Hepatic stellate cell (primary cell): ENCODE measurements around the gene KRT1.
"Not testable (repeated sequence)": the region's sequence is repeated elsewhere in the genome, so short reads cannot be mapped to it uniquely, and the experiment has no call there.

ENCODE experiments used
- DNase-seq: peaks from one replicate; pipeline ENCODE4 v3.0.0; 2011; ENCODE audit warnings: low spot score

KRT1 gene

GRCh38 chr12:52681526-52682380, 1.5 kb upstream of the KRT1 start:
- DNase-seq, result no peak

DNA sequence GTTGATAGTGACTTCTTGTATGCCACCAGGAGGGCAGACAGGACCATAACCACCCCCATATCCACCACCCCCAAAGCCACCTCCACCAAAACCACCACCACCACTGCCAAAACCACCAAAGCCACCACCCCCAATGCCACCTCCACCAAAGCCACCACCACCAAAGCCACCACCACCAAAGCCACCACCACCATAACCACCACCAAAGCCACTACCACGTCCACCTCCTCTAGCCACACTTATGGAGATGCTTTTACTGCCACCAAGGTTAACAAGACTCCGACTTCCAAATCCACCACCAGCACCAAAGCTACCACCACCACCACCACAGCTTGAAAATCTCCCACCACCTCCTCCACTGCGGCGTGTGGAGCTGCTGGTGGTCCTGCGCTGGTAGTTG, 332 bp downstream of the KRT1 start:
- DNase-seq, result no peak

GRCh38 chr12:52677671-52678070, 2.5 kb downstream of the KRT1 start:
- no peak for DNase-seq

GRCh38 chr12:52677126-52677525, 3.1 kb downstream of the KRT1 start:
- no peak for DNase-seq

DNA sequence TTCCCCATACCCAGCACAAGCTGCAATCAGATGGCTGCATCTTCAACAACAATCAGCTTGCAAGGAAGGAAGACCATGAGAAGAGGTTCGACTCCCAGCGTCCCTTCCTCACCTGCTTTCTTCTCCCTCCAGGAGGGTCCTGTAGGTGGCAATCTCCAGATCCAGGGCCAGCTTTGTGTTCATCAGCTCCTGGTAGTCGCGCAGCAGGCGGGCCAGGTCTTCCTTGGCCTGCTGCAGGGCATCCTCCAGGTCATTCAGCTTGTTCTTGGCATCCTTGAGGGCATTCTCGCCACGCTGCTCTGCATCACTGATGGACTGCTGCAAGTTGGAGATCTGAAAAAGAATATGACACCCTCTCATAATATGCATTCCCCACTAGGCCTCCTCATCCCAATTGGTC, 4.0 kb downstream of the KRT1 start:
- DNase-seq, result no peak

DNA sequence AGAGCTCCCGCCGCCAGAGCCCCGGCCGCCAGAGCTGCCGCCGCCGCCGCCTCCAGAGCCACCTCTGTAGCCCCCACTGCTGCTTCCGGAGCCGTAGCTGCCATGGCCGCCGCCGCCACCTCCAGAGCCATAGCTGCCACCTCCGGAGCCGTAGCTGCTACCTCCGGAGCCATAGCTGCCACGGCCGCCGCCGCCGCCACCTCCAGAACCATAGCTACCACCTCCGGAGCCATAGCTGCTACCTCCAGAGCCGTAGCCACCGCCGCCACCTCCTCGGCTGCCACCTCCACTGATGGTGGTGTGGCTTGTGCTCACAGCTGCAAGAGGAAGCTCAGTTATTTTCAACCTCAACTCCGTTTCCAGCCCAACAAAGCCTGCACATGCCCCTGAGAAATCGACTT, 4.9 kb downstream of the KRT1 start:
- no peak for DNase-seq

- no peak for DNase-seq
Measured at GRCh38 chr12:52674433-52674775, 5.8 kb downstream of the KRT1 start.

DNA sequence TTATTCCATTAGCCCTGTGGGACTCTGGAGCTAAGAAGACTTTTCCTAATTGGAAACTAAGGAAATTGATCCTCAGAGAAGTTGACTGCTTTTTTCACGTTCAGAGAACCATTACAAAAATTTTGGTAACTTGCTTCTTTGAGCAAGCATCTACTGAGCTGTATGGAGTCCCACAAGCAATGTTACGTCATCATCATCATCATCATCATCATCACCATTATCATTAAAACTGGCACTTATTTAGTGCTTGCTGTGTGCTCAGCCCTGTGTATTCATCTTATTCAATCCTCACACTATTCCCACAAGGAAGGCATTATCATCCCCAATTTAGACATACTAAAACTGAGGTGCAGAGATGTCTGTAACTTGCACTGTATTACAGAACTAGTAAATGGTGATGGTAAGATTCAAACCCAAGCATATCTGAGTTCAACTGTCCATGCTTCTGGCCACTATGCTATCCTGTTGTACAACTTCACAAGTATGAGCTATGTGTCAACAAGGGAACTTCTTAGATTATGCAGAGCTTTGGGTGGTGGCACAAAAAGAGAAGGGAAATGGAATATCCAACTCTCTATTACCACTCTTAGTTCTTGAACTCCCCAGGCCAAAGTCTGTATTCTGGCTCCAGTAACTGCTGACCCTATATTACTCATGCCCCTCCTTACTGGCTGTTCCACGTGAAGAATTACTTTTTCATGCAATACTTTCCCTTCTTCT, 6.3 kb downstream of the KRT1 start:
- DNase-seq, result no peak

DNA sequence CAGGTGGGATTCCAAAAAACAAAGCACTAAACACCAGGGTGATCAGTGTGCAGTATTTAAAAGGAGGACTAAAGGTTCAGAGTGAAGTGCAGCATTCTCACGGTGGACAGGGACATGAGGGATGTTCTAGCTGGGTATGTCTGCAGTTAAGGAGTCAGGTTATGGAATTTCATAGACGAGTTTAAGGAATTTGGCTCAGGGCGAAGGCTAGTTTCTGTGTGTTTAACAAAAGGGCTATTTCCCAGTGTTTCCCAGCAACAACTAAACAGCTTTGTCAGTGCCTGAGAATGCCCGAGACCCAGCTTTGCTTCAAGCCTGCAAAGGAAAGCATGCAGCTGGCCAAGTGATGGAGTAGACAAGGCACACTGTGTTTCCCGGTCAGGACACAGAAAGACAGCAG, 7.0 kb downstream of the KRT1 start:
- no peak for DNase-seq

- no peak for DNase-seq
Measured at GRCh38 chr12:52672321-52672933, 7.8 kb downstream of the KRT1 start.

DNA sequence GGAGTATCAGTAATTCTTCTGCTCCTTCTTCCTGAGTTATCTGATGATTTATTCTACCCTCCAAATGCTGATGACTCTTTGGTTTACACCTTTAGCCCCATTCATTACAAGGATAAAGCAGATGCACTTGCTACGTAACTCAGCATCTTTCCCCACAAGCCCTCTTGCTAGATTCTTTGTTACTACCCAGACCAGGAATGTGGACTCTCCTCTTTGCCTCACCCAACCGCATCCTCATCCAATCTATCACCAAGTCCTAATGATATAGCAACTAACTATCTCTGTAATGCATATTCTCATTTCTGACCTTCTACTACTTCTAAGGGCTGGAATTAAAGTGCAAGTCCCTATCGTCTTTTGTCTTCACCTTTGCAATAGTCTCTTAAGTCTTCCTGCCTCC, 9.2 kb downstream of the KRT1 start:
- DNase-seq, result no peak

DNA sequence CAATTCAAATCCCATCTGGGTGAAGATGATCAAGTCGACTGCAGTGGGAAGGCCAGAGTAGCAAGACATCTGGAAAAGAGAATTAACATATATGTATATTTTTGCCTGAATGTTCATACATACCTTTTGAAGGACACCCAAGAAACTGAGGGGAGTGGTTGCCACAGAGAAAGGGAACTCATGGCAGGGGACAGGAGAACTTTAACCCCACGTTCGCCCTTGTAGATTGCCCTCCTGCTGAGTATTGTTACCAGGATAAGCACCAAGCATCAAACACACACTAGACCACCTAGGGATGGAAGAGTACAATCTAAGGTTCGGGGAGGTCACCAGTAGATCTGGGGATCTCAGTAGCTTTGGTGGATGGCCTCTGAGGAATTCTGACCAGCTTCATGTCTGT, 9.7 kb downstream of the KRT1 start:
- DNase-seq, result no peak

GRCh38 chr12:52669941-52670340, 10.3 kb downstream of the KRT1 start:
- not testable (repeated sequence) for DNase-seq

GRCh38 chr12:52669426-52669825, 10.8 kb downstream of the KRT1 start:
- DNase-seq, result no peak

GRCh38 chr12:52667931-52668330, 12.3 kb downstream of the KRT1 start:
- DNase-seq, result no peak

DNA sequence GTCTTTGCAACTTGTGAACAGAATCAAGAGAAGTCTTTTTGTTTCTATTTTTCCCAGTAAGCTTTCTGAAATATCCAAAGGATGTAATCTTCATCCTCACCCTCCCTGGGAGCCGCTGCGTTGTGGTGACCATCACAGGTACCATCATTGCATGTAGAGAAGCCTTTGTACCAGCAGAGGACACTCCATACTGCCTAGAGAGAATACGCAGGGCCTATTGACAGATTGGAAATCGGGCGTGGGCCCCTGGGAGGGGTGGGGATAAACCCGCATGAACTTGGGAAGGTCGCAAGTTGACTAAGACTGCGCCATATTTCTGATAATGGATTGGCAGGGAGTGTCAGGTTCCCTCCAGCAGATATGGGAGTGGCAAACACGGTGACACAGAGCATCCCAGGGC, 12.7 kb downstream of the KRT1 start:
- no peak for DNase-seq

GRCh38 chr12:52666471-52666870, 13.7 kb downstream of the KRT1 start:
- no peak for DNase-seq

- DNase-seq, result no peak
Measured at GRCh38 chr12:52663420-52663819, 16.8 kb downstream of the KRT1 start.

- DNase-seq, result no peak
Measured at GRCh38 chr12:52662918-52663229, 17.3 kb downstream of the KRT1 start.

GRCh38 chr12:52662093-52662917, 17.9 kb downstream of the KRT1 start:
- no peak for DNase-seq

DNA sequence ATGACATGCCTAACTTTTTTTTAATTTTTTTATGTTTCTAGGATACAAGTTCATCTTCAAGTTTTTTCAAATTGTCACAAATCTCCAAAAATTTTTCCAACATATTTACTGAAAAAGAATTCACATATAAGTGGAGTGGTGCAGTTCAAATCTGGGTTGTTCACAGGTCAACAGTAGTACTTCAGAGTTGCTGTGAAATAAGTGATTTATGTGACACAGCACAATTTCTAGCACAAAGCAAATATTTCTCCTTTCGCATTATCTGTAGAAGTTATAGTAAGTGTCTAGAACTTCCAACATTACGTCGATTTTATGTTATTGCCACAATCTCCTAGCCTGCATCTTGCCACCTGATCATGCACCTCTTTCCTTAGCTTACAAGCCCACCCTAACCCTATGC, 18.5 kb downstream of the KRT1 start:
- DNase-seq, result no peak

DNA sequence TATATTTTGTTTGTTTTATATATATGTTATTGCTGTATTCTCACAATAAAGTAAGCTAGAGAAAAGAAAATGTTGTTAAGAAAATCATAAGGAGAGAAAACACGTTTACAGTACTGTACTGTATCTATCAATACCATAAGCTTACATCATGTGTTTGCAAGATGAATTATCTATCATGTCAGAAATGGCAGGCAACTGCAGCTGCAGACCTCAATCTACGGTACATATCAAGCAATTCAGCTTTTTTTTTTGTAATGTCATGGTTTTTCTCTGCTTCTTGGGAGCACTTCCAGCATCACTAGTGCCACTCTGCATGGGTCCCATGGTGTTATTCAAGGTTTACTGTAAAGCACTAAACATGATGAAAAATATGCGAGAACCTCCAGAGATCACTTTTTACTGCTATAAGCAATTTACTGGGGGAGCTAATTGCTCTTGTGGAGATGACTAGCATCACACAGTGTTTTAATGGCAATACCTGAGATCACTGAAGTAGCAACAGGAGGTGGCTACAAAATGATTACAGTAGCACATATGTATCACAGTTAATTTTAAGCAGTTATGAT, 19.2 kb downstream of the KRT1 start:
- no peak for DNase-seq
